CD4-positive, alpha-beta T cell (primary cell): ENCODE results near the gene RD3L. TPM values are rescaled to one million over a fixed set of nuclear protein-coding genes. Genes with fewer than 3 reads are reported as not detected.

Experiments
- ATAC-seq: fragments of 200-7000 bp; cut with Tn5 transposase; one replicate; pipeline ENCODE4 v1.10.0; 2022; ENCODE audit warnings: mild to moderate bottlenecking; ENCODE audit not compliant: poor library complexity
- CTCF ChIA-PET: fragments of 350-600 bp; sonication (Branson Sonifier 250); formaldehyde crosslinking; loops from one replicate; lab custom pipeline; 2021; ENCODE audit warnings: antibody characterized with exemption, inconsistent platforms; lab: Charles Lee
- POLR2A ChIA-PET: fragments of 350-600 bp; sonication (Branson Sonifier 250); formaldehyde crosslinking; loops from one replicate; lab custom pipeline; 2021; ENCODE audit warnings: antibody characterized with exemption, inconsistent platforms; lab: Charles Lee
- DNase-seq, 14 experiments: peaks; one replicate each; pipeline ENCODE4 v3.0.0-alpha.2; 2013 to 2020; ENCODE audit warnings: mixed read lengths in 2 of 14
- H3K27ac ChIP-seq, 2 donors: one replicate each; pipeline versions ENCODE4 v1.5.1 to v1.7.0; 2013; ENCODE audit warnings: low read length in 2 of 2, low read depth in 1 of 2, mild to moderate bottlenecking in 1 of 2
- H3K27me3 ChIP-seq, 2 experiments: 1 replicate in 1 of 2; 2 replicates in 1 of 2; pipeline versions ENCODE4 v1.6.1 to v1.7.0; 2013; ENCODE audit warnings: low read length in 2 of 2, control low read depth in 1 of 2, mild to moderate bottlenecking in 1 of 2, moderate library complexity in 1 of 2; ENCODE audit not compliant: insufficient read depth in 2 of 2, control insufficient read depth in 1 of 2
- H3K36me3 ChIP-seq: one replicate; pipeline ENCODE4 v1.6.1; 2013; ENCODE audit warnings: low read length, control low read depth; ENCODE audit not compliant: insufficient read depth
- H3K4me1 ChIP-seq: one replicate; pipeline ENCODE4 v1.6.1; 2013; ENCODE audit warnings: low read length, control low read depth; ENCODE audit not compliant: insufficient read depth
- H3K4me3 ChIP-seq: one replicate; pipeline ENCODE4 v1.5.1; 2013; ENCODE audit warnings: mild to moderate bottlenecking, low read length, moderate library complexity
- H3K9me3 ChIP-seq, 2 experiments: 1 replicate in 1 of 2; 2 replicates in 1 of 2; pipeline versions ENCODE4 v1.6.1 to v1.7.0; 2013; ENCODE audit warnings: low read length in 2 of 2, mild to moderate bottlenecking in 2 of 2, control low read depth in 1 of 2, moderate library complexity in 1 of 2; ENCODE audit not compliant: control insufficient read depth in 1 of 2, insufficient read depth in 1 of 2
- H3K27ac Mint-ChIP-seq: one replicate; pipeline ENCODE4 v1.8.0; 2020; ENCODE audit warnings: mixed read lengths
- H3K27me3 Mint-ChIP-seq: one replicate; pipeline ENCODE4 v1.8.0; 2021; ENCODE audit warnings: mixed read lengths
- H3K36me3 Mint-ChIP-seq: one replicate; pipeline ENCODE4 v1.8.0; 2021; ENCODE audit warnings: low read depth, mixed read lengths
- H3K4me1 Mint-ChIP-seq: one replicate; pipeline ENCODE4 v1.8.0; 2021; ENCODE audit warnings: low read depth, mixed read lengths
- H3K4me3 Mint-ChIP-seq: one replicate; pipeline ENCODE4 v1.8.0; 2020; ENCODE audit warnings: mild to moderate bottlenecking, mixed read lengths
- H3K9me3 Mint-ChIP-seq: one replicate; pipeline ENCODE4 v1.8.0; 2020; ENCODE audit warnings: mixed read lengths
- CTCF ChIP-seq: fragments of 200-600 bp; IDR thresholded peaks from one replicate; pipeline ENCODE4 v1.8.0; 2022; ENCODE audit warnings: antibody characterized with exemption, mild to moderate bottlenecking
- intact Hi-C, 2 experiments: fragments of 100-400 bp; cut with DNase I in 1 of 2; cut with micrococcal nuclease in 1 of 2; formaldehyde crosslinking; loops; one replicate each; pipeline versions ENCODE4 v1.15.1 to v1.9.0; 2023 to 2025; cut with DNase I, micrococcal nuclease
- total RNA-seq, 174 experiments: library from RNA in 2 of 174; stranded (reverse) in 2 of 174; gene quantifications; one replicate each; pipeline ENCODE4 v1.2.3 and lab custom pipeline; 2021 to 2026

RD3L gene
- total RNA-seq, 2 experiments from 2014 or later = not detected

GRCh38 chr14:103898204-103898603 lies 44.1 kb downstream of the RD3L start:
- no peak for TF ChIP-seq CTCF
- intact Hi-C loops = no loop called here
- no peak overlapping the region for H3K27ac ChIP-seq
- H3K36me3 ChIP-seq = no peaks in the 10 kb centered on the region
- Mint-ChIP-seq H3K27ac (no peak overlapping the region), H3K27me3 (no peaks in the 10 kb centered on the region), H3K4me3 (no peak overlapping the region), H3K4me1 (no peaks in the 10 kb centered on the region), H3K36me3 (no peaks in the 10 kb centered on the region), H3K9me3 (no peaks in the 10 kb centered on the region)
- ChIA-PET POLR2A (no interaction called here), CTCF (no interaction called here)
- no peak for ATAC-seq
- no peak overlapping the region for H3K4me3 ChIP-seq
- peaks cover 5% of the 10 kb centered on the region for H3K4me1 ChIP-seq
- no peaks in the 10 kb centered on the region for H3K27me3 ChIP-seq
- DNase-seq = no peak
- H3K9me3 ChIP-seq = no peaks in the 10 kb centered on the region

GRCh38 chr14:103897075-103897947 lies 45.0 kb downstream of the RD3L start:
- CTCF ChIA-PET = no interaction called here

GRCh38 chr14:103896578-103896977 lies 45.8 kb downstream of the RD3L start:
- no peak for TF ChIP-seq CTCF
- Histone ChIP-seq H3K9me3 (no peaks in the 10 kb centered on the region), H3K4me3 (no peak overlapping the region), H3K4me1 (peaks cover 5% of the 10 kb centered on the region), H3K36me3 (no peaks in the 10 kb centered on the region), H3K27me3 (no peaks in the 10 kb centered on the region), H3K27ac (no peak overlapping the region)
- Mint-ChIP-seq H3K4me3 (no peak overlapping the region), H3K4me1 (no peaks in the 10 kb centered on the region), H3K9me3 (no peaks in the 10 kb centered on the region), H3K27ac (no peak overlapping the region), H3K27me3 (no peaks in the 10 kb centered on the region), H3K36me3 (no peaks in the 10 kb centered on the region)
- DNase-seq = no peak
- ChIA-PET POLR2A (no interaction called here), CTCF (no interaction called here)
- intact Hi-C loops = no loop called here
- no peak for ATAC-seq

More at GRCh38 chr14:103897075-103897947, 45.0 kb downstream of the RD3L start:
- no peaks in the 10 kb centered on the region for H3K27me3 Mint-ChIP-seq
- H3K9me3 Mint-ChIP-seq = no peaks in the 10 kb centered on the region
- ATAC-seq = no peak
- H3K4me3 ChIP-seq = no peak overlapping the region
- H3K27ac ChIP-seq = no peak overlapping the region
- no peak for DNase-seq
- H3K4me1 ChIP-seq = peaks cover 5% of the 10 kb centered on the region
- H3K27me3 ChIP-seq = no peaks in the 10 kb centered on the region
- POLR2A ChIA-PET = no interaction called here
- TF ChIP-seq CTCF = no peak
- no peaks in the 10 kb centered on the region for H3K36me3 ChIP-seq
- no peak overlapping the region for H3K4me3 Mint-ChIP-seq
- H3K36me3 Mint-ChIP-seq = no peaks in the 10 kb centered on the region
- no peaks in the 10 kb centered on the region for H3K4me1 Mint-ChIP-seq
- intact Hi-C loops = no loop called here
- no peak overlapping the region for H3K27ac Mint-ChIP-seq
- no peaks in the 10 kb centered on the region for H3K9me3 ChIP-seq
